Measurements from ENCODE around the gene KLHL40.

KLHL40 gene

GRCh38 chr3:42702982-42703694, 17.8 kb downstream of the KLHL40 start:
- no peak for DNase-seq (ENCODE audit: low spot score)
- no peak for FAIRE-seq

- DNase-seq (ENCODE audit: low spot score) (no peak), FAIRE-seq (no peak)
Observed at GRCh38 chr3:42703695-42704025, 18.3 kb downstream of the KLHL40 start.

- no peak for DNase-seq (ENCODE audit: low spot score)
- FAIRE-seq: no peak
Observed at GRCh38 chr3:42704136-42704841, 19.0 kb downstream of the KLHL40 start.

DNA sequence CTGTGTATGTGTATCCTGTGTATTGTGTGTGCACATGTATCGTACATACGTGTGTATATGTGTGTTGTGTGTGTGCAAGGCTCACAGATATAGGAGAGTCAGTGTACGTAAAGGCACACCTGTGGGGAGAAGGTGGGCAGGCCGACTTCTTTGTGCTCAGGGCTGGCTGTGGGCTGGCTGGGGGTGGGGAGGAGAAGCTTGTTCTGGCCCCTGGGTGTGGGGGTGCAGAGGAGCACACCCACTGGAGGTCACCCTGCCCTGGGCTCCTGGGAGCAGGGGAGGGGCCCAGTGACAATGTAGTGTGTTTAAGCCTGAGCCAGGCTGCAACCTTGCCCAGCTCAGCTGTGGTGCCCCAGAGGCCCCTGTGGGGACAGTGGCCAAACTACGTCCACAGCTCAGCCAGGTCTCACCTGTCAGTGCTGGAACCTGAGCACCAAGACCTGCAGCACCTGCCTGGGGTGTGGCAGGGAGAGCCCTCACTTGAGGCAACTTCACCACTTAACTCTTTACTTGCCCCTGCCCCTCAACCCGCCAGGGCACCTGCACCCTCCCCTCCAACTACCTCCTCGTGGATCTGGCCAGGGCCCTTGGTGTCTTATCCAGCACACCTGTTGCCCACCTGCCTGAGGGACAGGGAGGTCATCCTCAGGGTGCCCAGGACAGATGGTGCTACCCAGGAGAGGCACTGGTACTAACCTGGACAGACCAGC, 19.9 kb downstream of the KLHL40 start:
- DNase-seq (ENCODE audit: low spot score): no peak

GRCh38 chr3:42705962-42706585, 20.7 kb downstream of the KLHL40 start:
- DNase-seq (ENCODE audit: low spot score) (no peak), FAIRE-seq (no peak)

More for the DNA sequence above, 19.9 kb downstream of the KLHL40 start:
- FAIRE-seq: no peak

DNA sequence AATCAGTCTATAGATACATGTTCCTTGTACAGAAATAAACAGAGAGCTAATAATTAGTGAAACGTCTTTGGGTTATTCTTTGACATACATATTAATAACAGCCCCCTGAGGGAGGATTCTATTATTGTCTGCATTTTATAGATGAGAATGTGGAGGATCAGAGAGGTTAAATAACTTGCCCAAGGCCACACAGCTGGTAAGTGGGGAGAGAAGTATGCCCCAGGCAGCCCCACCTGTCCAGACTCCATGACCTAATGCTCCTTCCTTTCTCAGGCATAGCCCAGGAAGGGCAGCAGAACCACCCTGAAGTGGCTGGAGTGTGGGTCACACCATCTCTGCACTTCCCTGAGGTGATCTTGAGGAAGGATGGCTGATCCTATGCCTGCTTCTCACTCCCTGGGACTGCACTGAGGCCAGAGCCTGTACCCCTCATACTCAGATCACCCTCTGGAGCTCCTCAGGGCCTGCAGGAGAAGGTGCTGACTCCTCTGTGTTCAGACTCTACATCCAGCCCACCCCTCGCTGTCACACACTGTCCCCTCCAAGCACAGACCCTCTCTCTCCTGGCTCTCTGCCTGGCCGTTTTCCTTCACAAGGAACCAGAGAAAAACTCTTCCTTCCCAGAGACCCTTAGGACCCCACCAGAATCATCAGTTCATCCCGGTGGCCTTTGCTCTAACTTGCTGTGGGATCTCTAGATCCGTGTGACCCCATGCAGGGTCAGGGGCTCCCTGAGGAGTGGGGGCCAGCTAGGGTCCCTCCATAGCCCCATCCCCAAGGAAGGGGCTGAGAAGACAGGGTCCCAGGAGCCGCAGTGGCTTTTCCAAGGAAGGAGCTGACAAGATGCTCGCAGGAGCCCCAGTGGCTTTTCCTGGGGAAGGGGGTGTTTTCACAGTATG, 21.6 kb downstream of the KLHL40 start:
- no peak for DNase-seq (ENCODE audit: low spot score)
- FAIRE-seq: no peak

DNA sequence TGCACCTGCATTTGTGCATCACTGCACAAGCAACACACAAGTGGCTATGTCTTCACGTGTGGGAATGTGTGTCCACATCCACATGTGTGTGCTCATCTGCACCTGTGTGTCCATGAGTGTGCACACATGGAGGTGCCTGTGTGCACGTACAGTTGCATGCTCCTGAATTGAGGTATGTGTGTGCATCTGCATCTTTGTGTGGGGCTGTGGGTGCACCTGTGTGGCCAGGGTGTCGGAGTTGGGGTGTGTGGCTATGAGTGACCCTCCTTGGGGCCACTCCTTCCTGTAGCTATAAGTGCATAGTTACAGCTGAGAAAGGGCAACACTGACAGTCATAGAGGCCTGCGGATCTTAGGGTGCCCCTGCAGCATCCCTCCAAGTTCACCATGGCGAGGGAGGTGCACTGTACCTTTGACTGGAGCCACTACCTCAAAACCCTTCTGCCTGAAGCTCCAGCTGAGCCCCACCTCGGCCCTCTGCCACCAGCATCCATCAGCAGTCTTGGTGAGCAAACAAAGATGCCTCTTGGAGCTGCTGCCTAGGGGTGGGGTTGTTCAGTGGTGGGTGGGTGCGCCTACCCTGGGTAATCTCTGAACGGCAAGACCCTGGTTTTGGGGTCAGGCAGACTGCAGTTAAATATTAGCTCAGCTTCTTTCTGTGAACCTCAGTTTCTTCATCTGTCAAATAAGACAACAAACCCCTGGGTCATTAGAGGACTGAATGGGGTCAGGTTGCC, 22.5 kb downstream of the KLHL40 start:
- no peak for DNase-seq (ENCODE audit: low spot score)
- no peak for FAIRE-seq

DNA sequence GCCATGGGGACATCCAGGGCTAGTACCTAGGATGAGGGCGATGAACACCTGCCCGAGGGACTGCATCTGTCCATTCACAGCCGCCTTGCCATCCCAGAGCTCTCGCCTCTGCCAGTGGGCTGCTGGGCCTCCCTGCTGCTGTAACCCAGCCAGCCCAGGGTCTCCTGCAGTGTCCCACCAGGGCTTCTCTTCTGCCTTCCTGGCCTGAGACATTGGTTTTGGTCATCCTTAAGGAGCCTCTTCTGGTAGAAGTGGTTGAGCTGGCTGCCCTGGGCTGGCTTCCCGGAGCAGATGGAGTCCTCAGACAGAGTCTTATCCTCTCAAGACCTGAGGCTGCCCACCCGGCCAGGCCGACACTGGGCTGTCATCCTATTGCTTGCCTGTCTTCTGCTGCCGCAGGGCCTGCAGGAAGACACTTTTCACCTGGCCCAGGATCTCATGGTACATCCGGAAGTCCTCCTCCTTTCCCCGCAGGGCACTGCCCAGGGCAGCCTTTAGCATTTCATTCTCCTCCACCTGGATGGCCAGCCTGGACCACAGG, 23.3 kb downstream of the KLHL40 start:
- FAIRE-seq (no peak), DNase-seq (ENCODE audit: low spot score) (no peak)

DNA sequence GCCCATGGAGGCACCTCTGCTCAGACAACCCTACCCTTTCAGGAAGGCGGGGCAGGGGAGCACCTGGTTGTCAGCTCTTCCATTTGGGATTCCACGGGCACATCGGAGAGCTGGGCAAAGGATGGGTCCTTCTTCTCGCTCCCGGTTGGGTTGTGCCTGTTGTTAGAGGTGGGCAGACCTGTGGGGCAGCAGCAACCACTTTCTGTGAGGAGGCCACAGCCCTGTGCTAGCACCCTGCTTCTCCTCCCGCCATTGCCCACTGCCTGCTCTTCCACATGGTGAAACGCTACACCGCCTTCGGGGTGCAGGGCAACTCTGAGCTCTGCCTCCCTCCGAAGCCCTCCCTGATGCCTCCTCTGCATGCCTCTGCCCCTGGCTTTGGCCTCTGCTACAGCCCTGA, 24.3 kb downstream of the KLHL40 start:
- no peak for DNase-seq (ENCODE audit: low spot score)
- no peak for FAIRE-seq

GRCh38 chr3:42710323-42711021, 25.1 kb downstream of the KLHL40 start:
- no peak for DNase-seq (ENCODE audit: low spot score)
- FAIRE-seq: no peak

GRCh38 chr3:42711491-42712343, 26.4 kb downstream of the KLHL40 start:
- DNase-seq (ENCODE audit: low spot score): no peak
- no peak for FAIRE-seq

- no peak for FAIRE-seq
- no peak for DNase-seq (ENCODE audit: low spot score)
Observed at GRCh38 chr3:42712344-42712648, 27.0 kb downstream of the KLHL40 start.

DNA sequence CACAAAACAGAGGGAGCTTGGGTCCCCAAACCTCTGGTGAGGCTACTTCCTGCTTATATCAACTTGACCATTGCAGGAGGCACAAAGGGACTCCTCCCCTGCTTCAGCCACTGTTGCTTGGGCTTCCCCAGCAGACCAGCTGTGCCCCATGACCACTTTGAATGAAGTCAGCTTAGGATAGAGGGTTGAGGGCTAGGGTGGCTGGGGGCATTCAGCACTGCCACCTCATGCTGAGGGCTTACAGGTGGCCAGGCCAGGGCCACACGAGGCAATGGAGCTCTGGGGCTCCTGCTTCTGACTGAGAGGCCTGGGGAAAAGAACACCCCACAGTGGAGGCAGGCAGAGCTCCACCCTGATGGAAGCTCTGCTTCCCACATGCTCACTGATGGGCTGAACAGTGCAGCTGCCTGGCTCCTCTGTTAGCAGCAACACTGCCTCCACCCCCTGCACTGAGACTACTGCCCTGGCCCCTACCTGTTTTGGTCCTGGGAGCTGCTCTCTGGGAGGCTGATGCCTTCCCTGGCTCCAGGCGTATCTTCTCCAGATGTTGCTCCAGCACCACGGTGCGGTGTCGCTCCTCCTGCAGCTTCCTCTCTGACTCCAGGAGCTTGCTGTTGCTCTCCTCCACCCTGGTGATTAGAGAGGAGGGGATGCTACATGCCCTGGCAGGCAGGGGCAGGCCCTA, 27.5 kb downstream of the KLHL40 start:
- no peak for FAIRE-seq

DNA sequence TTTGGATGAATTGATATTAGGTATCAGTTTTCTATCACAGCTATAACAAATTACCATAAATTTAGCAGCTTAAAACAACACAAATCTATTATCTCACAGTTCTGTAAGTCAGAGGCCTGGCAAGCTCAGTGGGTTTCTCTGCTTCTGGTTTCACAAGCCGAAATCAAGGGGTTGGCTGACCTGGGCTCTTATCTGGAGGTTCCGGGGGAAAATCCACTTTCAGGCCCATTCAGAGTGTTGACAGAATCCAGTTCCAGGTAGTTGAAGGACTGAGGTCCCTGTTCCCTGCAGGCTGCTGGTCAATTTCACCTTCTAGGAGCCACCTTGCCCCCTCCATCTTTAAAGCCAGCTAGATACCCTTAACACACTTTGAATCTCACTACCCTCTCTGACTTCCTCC, 28.4 kb downstream of the KLHL40 start:
- DNase-seq (ENCODE audit: low spot score): no peak

More for the DNA sequence above, 27.5 kb downstream of the KLHL40 start:
- no peak for DNase-seq (ENCODE audit: low spot score)

GRCh38 chr3:42714171-42714852, 29.0 kb downstream of the KLHL40 start:
- no peak for DNase-seq (ENCODE audit: low spot score)
- FAIRE-seq: no peak

More for the DNA sequence above, 28.4 kb downstream of the KLHL40 start:
- no peak for FAIRE-seq

- FAIRE-seq (no peak), DNase-seq (ENCODE audit: low spot score) (no peak)
Observed at GRCh38 chr3:42717306-42717705, 32.0 kb downstream of the KLHL40 start.

GRCh38 chr3:42718338-42718737, 33.0 kb downstream of the KLHL40 start:
- no peak for FAIRE-seq
- no peak for DNase-seq (ENCODE audit: low spot score)

Data from urothelium cell line (cell line).